HEK293T (cell line): ENCODE data around the gene UBN1.

Experiments used
- CTCF ChIA-PET: fragments of 350-600 bp; formaldehyde crosslinking; extraction: SDS; loops from one replicate; lab custom pipeline; 2021; ENCODE audit warnings: antibody characterized with exemption, inconsistent platforms; lab: Yijun Ruan, JAX
- POLR2A ChIA-PET: fragments of 350-600 bp; formaldehyde crosslinking; extraction: SDS; loops from one replicate; lab custom pipeline; 2020; ENCODE audit warnings: antibody characterized with exemption, inconsistent platforms; lab: Yijun Ruan, JAX
- DNase-seq: peaks from one replicate; pipeline ENCODE4 v3.0.0; 2012; ENCODE audit warnings: mixed read lengths; ENCODE audit errors: extremely low spot score
- ARNT ChIP-seq: fragments of 450-650 bp; IDR thresholded peaks from 2 replicates; pipeline ENCODE4 v1.6.1; 2017; ENCODE audit warnings: mild to moderate bottlenecking
- BHLHE40 ChIP-seq: fragments of 450-650 bp; IDR thresholded peaks from 2 replicates; pipeline ENCODE4 v1.6.1; 2016; ENCODE audit warnings: mild to moderate bottlenecking, moderate library complexity, borderline replicate concordance
- CTBP1 ChIP-seq: fragments of 450-650 bp; IDR thresholded peaks from 2 replicates; pipeline ENCODE4 v1.6.1; 2016; ENCODE audit warnings: borderline replicate concordance
- ELF4 ChIP-seq: fragments of 450-650 bp; IDR thresholded peaks from 2 replicates; pipeline ENCODE4 v1.6.1; 2017; ENCODE audit warnings: antibody characterized with exemption
- FOXA1 ChIP-seq: fragments of 450-650 bp; IDR thresholded peaks from 2 replicates; pipeline ENCODE4 v1.6.1; 2016; ENCODE audit warnings: mild to moderate bottlenecking
- FOXK2 ChIP-seq: fragments of 450-650 bp; IDR thresholded peaks from 2 replicates; pipeline ENCODE4 v1.6.1; 2016; ENCODE audit warnings: mild to moderate bottlenecking
- FOXM1 ChIP-seq: fragments of 450-650 bp; IDR thresholded peaks from 2 replicates; pipeline ENCODE4 v1.6.1; 2017; ENCODE audit warnings: mild to moderate bottlenecking, borderline replicate concordance
- HDGF ChIP-seq: fragments of 450-650 bp; IDR thresholded peaks from 2 replicates; pipeline ENCODE4 v1.6.1; 2017; ENCODE audit warnings: antibody characterized with exemption, borderline replicate concordance
- L3MBTL2 ChIP-seq: fragments of 450-650 bp; conservative IDR thresholded peaks from 2 replicates; pipeline ENCODE4 v1.6.1; 2016; ENCODE audit warnings: mild to moderate bottlenecking
- LEF1 ChIP-seq: fragments of 450-650 bp; IDR thresholded peaks from 2 replicates; pipeline ENCODE4 v1.6.1; 2017; ENCODE audit warnings: mild to moderate bottlenecking, borderline replicate concordance
- NFRKB ChIP-seq: fragments of 450-650 bp; IDR thresholded peaks from 2 replicates; pipeline ENCODE4 v1.6.1; 2016; ENCODE audit warnings: mild to moderate bottlenecking, moderate library complexity
- PKNOX1 ChIP-seq: fragments of 450-650 bp; IDR thresholded peaks from 2 replicates; pipeline ENCODE4 v1.6.1; 2016
- SP1 ChIP-seq: fragments of 450-650 bp; IDR thresholded peaks from 2 replicates; pipeline ENCODE4 v1.6.1; 2017
- SUZ12 ChIP-seq: fragments of 450-650 bp; IDR thresholded peaks from 2 replicates; pipeline ENCODE4 v1.6.1; 2016; ENCODE audit warnings: mild to moderate bottlenecking
- TARDBP ChIP-seq: fragments of 450-650 bp; IDR thresholded peaks from 2 replicates; pipeline ENCODE4 v1.6.1; 2016
- ZNF384 ChIP-seq: fragments of 450-650 bp; IDR thresholded peaks from 2 replicates; pipeline ENCODE4 v1.6.1; 2016

The UBN1 gene

GRCh38 chr16:4871071-4871470 lies 23.8 kb downstream of the UBN1 start:
- DNase-seq = no peak
- CTCF ChIA-PET = no interaction called here
- POLR2A ChIA-PET = no interaction called here
- no peak for TF ChIP-seq L3MBTL2
- no peak for TF ChIP-seq TARDBP
- no peak for TF ChIP-seq SUZ12
- TF ChIP-seq SP1 = no peak
- TF ChIP-seq BHLHE40 = no peak
- no peak for TF ChIP-seq ELF4
- no peak for TF ChIP-seq FOXK2
- no peak for TF ChIP-seq HDGF
- TF ChIP-seq NFRKB = no peak
- TF ChIP-seq FOXA1 = no peak
- no peak for TF ChIP-seq PKNOX1
- no peak for TF ChIP-seq LEF1
- TF ChIP-seq CTBP1 = no peak
- no peak for TF ChIP-seq FOXM1
- no peak for TF ChIP-seq ARNT
- TF ChIP-seq ZNF384 = no peak

GRCh38 chr16:4873091-4873490 lies 25.8 kb downstream of the UBN1 start:
- no peak for DNase-seq
- TF ChIP-seq L3MBTL2 (no peak), NFRKB (no peak), PKNOX1 (no peak), CTBP1 (no peak), BHLHE40 (no peak), FOXA1 (no peak), ELF4 (no peak), ZNF384 (no peak), SP1 (no peak), ARNT (no peak), FOXK2 (no peak), LEF1 (no peak), TARDBP (no peak), HDGF (no peak), SUZ12 (no peak), FOXM1 (no peak)
- ChIA-PET POLR2A (no interaction called here), CTCF (no interaction called here)

- TF ChIP-seq TARDBP (no peak), FOXK2 (no peak), PKNOX1 (no peak), FOXA1 (no peak), SP1 (no peak), LEF1 (no peak), ZNF384 (no peak), ELF4 (no peak), ARNT (no peak), CTBP1 (no peak), NFRKB (no peak), SUZ12 (no peak), HDGF (no peak)
- no peak for DNase-seq
- CTCF ChIA-PET = no interaction called here
- POLR2A ChIA-PET = no interaction called here
Observed at GRCh38 chr16:4874666-4875065, 27.4 kb downstream of the UBN1 start.

GRCh38 chr16:4876646-4877379 lies 29.5 kb downstream of the UBN1 start:
- no peak for TF ChIP-seq PKNOX1
- DNase-seq = no peak
- ChIA-PET POLR2A (no interaction called here), CTCF (no interaction called here)

GRCh38 chr16:4877380-4877685 lies 30.1 kb downstream of the UBN1 start:
- ChIA-PET POLR2A (no interaction called here), CTCF (no interaction called here)
- TF ChIP-seq FOXM1 = no peak
- TF ChIP-seq TARDBP = no peak
- no peak for TF ChIP-seq CTBP1
- TF ChIP-seq HDGF = no peak
- no peak for TF ChIP-seq SUZ12
- TF ChIP-seq FOXK2 = no peak
- TF ChIP-seq SP1 = no peak
- no peak for TF ChIP-seq L3MBTL2
- no peak for TF ChIP-seq BHLHE40
- no peak for TF ChIP-seq LEF1
- TF ChIP-seq NFRKB = no peak
- TF ChIP-seq ZNF384 = no peak
- no peak for TF ChIP-seq ARNT
- no peak for TF ChIP-seq PKNOX1
- no peak for TF ChIP-seq ELF4
- TF ChIP-seq FOXA1 = no peak
- no peak for DNase-seq
